TTC549 (cell line): ENCODE data around the gene MIEF1.

Experiments used
- FAIRE-seq: peaks from 2 replicates; lab custom pipeline; 2012; peaks lifted over from hg19 to GRCh38; lab: Jason Lieb, UNC

MIEF1 gene

DNA sequence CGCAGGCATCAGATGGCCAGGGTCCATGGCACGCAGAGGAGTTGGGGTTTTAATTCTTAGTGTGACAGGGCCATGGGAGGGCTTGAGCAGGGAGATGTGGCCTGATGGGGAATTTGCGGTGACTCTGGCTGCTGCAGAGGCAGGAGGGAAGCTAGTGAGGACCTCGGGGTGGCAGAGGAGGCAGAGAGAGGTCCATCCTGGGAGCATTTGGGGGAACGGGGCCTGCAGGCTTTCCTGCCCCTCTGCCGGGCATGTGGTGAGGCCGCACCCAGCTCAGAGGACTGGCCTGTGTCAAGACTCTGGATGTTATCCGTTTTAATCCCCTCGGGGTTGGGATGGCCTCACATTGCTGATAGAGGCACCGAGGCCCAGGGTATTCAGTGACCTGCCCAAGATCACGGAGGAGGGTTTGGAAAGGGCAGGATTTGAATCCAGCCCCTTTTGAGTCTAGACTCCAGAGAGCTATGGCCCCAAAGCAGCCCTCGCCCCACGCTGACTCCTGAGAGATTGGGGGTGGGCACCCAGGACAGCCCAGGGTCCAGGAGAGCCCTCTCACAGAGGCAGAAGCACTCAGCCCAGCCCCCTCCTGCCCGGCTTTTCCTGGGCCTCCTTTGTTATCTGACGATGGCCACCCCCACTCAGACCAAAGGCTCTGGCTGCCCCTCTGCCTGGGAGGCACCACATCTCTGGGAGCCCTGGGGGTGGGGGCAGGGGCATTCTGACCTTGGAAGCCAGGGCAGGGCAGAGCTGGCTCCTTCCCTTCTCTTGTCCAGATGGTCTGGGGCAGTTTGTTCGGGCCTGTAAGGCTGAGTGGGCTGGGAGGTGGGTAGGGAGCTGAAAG, 31.4 kb upstream of the MIEF1 start:
- FAIRE-seq, result no peak

DNA sequence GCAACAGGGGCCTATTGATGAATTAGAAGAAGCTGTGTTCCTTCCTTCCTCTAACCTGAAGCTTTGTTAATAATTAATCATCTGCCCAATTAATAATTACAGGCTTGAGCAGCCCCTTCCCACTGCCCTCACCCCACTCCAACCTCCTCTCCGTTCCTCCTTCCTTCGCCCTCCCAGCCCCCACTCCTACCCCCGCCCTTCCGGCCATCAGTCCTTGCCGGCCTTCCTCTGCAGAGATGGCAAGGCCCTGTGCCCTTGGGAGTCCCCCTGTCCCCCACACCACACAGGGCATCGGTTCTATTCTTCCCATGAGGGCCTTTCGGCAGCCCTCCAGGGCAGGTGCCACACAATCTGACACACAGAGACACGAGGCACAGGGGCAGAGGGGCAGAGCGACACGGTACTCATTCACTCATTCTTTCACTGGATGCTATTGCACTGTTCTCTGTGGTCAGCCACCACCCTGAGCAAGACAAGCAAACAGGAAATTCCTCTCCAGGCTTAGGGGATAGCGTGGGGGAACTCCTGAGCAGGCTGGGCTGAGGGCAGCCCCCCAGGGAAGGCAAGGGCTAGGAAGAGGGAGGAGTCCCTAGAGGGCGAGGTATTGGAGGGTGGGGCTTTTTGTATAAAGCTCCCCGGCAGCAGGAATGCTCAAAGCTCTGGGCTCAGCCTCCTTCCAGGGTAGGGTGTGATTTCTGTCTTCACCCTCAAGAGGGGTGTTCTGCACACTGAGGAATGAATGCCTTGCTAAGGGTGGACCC, 30.5 kb upstream of the MIEF1 start:
- no peak for FAIRE-seq

DNA sequence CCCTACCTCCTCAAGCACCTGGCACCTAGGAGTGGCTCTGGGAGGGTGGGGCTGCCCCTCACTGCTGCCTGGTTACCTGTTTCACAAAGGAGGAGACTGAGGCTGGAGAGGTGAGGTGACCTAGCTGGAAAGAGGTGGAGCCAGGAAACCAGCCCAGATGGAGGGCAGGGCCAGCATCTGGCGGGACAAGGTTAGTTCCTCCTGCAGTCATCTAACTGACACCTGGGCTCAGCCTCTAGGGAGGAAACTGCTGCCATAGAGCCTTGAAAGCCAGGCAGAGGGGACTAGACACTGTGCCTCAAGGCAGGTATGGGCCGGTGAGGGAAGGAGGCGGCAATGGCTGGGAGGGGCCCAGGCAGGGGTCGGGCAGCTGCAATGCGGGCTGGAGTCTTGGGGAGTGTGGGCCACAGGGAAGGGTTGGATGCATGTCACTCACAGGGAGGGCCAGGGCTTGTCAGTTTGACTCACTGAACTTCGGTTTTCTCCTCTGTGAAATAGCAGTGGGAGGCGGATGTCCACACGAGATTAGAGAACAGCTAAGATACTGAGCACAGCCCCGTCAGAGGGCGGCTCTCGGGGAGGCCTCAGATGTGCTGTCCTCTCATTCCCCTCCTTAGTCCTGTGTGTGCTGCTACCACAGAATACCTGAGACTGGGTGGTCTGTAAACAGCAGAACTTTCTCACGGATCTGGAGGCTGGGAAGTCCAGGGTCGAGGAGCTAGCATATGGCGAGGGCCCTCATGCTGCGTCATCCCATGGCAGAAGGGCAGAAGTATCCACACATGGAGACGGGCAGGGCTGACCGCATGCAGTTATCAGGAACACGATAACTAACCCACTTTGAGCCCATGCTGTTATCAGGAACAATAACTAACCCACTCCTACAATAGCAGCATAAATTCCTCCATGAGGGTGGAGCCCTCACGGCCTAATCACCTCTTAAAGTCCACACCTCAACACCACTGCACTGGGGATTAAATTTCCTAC, 29.2 kb upstream of the MIEF1 start:
- no peak for FAIRE-seq

DNA sequence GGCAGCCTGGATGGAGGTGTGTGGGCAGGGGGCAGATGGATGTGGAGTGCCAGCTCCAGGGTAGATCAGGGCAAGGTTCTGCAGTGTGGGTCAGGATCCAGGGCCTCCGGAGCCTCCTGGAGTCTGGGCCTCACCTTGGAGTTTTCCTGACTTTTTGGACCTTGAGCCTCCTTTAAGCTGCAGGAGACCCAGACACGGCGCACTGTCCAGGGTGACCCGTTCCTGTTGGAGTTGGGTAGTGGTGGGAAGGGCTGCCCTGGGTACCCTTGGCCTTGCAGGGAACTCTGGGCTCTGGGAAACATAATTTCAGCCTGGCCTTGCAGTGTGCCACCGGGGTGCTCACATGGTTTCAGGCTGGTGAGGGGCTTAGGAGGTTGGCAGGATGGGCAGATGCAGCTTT, 28.2 kb upstream of the MIEF1 start:
- no peak for FAIRE-seq

DNA sequence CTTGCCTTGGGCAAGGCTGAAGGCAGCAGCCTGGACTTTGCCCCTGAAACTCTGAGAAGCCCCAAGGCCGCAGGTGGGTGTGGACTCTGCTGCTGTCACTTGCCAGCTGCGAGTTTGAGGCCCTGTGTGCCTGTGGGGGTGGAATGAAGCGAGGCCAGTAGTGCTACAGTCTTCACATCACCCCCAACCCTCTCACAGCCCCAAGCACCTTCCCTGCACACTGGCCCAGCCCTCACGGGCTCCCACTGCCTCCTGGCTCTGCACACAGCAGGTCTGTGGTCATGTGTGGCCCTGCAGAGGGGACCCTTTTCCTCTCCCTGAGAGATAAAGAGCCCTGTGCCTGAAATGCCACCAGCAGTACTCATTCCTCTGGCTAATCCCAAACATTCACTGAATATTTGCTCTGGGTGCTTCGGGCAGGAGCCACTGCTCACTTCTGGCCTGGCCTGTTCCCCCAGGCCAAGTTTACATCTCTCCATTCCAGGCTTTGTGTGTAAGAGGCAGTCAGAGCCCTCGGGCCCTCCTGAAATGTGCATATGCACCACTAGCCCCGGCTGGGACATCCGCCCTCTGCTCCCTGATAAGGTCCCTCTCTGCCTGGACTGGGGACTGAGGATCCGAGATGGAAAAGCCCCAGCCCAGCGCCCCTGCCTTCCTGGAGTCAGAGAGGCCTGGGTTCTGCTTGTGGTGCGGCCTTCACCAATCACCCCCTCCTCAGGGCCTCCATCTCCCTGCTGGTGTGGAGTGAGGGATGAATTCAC, 27.6 kb upstream of the MIEF1 start:
- no peak for FAIRE-seq

DNA sequence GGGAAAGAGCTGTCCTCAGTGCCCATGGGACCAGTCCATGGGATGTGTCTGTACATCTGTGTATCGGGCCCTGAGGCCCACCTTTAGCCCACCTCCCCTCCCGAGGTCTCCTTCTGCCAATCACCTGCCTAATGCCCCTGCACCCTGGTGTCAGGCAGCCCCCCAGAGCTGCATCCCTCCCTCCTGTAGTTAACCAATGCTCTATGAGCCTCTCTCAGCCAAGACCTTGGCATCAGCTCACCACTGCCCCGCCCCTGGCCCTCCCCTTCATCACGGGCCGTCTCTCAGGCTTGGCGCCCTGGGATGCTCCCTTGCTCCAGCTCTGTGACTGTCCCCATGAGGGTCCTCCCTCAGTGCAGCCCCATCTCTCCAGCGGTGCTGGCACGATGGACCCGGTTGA, 26.8 kb upstream of the MIEF1 start:
- no peak for FAIRE-seq

DNA sequence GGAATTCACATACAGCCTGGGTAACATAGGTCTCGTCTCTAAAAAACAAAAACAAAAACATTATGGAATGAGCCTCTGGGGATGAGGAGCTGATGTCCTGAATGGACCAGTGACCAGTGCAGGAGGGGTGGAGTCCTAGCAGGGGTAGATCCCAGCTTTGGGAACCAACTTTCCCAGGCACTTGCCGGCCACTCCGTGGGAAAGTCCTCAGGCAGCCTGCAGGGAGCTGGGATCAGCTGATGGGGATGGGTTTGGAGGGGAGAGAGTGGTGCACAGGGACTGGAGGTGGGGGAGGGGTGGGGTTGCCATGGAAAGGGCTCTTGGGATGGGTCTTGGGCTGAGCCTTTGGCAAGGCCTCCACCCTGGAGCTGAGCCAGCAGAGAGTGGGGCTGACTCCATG, 26.2 kb upstream of the MIEF1 start:
- FAIRE-seq, result no peak

DNA sequence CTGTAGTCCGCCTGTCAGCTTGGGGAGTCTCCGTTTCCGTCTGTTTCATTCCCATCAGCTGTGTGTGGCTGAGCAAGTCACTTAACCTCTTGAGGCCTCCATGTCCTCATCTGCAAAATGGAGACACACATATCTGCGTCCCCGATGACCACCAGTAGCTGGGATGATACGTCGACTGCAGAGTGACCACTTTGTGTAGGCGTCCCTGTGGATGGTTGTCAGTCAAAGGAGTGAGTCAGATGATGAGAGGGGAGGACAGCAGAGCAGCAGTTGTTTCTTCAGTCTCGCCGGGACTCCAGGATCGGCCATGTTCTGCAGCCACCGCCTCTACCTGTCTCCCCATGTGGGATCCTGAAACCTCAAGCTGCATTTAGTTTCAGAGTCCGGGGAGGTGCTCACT, 25.4 kb upstream of the MIEF1 start:
- FAIRE-seq, result no peak

DNA sequence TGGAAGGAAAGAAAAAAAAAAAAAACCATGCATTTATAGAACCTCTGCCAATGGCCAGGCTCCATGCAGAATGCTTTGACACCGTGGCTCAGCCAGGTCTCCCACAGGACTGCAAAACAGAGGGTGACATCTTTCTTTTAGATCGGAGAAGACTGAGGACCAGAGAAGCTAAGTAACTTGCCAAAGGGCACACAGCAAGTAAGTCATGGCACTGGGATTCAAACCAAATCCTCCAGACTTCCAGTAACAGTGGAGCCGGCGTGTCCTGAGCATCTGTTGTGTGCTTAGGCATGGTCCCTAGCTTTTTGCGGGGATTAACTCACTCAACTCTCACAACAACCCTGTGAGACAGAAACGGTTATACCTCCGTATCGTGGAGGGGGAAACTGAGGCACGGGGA, 24.5 kb upstream of the MIEF1 start:
- no peak for FAIRE-seq

DNA sequence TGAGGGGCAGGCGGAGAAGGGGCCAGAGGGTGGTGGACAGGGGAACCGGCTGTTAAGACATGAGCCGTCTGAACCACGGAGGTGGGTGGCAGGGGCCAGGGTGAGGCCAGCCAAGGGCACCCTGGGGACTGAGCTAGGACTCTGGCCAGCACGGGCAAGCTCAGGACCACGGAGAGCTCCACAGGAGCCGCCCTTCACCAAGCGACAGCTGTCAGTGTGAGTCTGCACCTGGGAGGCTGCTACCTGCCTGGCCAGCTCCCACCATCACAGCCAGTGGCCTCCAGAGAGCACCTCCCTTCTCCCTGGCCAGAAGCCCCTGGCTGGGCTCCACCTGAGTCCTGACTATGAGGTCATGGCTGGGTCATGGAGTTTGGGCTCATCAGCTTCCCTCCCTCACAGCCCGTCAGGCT, 23.6 kb upstream of the MIEF1 start:
- FAIRE-seq, result no peak

DNA sequence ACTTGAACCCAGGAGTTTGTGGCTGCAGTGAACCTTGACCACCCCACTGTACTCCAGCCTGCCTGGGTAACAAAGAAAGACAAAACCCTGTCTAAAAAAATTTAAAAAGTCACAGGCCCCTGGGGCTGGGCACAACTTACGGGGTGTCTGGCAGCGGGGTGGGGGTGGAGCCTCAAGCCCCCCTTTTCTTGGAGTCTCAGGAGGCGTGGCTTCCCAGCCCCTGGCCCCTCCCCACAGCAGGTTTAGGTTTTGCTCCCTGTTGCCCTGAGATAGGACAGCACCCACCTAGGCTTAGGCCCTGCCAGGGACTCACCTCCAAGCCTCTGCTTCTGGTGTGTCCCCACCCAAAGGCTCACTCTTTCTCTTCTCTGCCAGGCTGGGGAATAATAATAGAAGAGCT, 22.8 kb upstream of the MIEF1 start:
- FAIRE-seq, result no peak

DNA sequence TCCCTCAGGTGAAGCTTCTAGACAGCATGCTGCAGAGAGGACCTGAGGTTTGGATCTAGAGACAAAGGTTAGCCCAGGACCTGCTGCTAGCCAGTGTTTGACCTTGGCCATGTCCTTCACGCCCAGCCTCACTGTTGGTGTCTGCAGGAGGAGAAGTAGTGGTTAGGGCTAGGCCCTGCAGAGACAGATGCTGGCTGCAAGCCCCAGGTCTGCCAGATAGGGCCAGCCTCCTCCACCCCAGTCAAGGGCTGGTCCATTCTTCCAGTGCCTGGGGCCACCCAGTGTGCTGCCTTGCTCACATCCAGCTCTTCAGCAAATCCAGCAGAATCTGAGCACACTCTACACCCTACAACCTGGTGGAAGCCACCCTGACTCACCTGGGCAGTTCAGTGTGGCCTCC, 21.5 kb upstream of the MIEF1 start:
- FAIRE-seq, result no peak

DNA sequence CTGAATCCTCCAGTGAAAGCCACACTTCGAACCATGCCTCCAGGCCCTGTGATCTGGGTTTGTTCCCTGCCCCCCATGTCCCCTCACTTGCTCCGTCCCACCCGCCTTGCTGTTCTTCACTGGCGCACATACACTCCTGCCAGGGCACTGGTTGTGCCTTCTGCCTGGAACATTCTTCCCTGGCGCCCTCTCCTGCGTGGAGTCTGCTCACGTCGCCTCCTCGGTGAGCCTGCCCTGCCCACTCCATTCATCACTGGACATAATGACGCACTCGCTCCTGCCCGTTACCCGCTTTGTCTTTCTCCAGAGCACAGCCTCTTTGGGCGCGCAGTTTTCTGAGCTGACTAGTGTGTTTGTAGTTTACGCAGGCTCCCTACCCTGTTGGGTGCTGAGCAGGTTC, 21.0 kb upstream of the MIEF1 start:
- no peak for FAIRE-seq

DNA sequence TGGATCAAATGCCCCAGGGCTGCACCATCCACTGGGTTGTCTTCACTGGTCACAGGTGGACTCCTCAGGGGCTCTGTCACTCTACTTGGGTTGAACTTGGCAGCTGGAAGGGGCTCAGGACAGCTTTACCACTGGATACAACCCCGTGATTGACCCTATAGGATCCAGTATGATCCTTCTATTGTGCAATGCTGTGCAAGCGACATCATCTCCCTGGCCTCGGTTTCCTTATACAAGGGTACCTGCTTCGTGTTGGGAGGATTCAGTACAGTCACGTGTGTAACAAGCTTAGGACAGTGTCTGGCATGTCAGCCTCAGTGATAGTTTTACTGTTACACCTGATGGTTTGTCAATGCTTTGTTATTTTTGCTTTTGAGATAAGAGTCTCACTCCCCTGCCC, 20.5 kb upstream of the MIEF1 start:
- FAIRE-seq, result no peak

DNA sequence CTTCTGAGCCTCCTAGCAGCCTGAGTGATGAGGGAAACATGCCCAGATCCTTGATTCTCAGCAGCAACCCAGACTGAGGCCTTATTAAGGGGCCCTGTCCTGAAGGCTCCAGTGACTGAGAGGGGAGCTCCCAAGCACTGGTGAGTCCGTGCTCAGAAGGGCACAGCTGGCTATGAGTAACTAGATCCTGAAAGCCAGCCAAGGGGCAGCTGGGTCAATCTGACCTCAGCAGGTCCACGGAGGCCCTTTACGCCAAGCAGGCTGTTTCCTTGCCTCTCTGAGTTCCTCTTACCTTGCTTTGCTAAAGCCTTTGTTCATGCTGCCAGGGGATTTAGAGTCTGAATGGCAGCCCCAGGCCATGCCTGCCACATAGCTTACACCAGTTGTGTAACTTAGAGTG, 19.3 kb upstream of the MIEF1 start:
- no peak for FAIRE-seq

DNA sequence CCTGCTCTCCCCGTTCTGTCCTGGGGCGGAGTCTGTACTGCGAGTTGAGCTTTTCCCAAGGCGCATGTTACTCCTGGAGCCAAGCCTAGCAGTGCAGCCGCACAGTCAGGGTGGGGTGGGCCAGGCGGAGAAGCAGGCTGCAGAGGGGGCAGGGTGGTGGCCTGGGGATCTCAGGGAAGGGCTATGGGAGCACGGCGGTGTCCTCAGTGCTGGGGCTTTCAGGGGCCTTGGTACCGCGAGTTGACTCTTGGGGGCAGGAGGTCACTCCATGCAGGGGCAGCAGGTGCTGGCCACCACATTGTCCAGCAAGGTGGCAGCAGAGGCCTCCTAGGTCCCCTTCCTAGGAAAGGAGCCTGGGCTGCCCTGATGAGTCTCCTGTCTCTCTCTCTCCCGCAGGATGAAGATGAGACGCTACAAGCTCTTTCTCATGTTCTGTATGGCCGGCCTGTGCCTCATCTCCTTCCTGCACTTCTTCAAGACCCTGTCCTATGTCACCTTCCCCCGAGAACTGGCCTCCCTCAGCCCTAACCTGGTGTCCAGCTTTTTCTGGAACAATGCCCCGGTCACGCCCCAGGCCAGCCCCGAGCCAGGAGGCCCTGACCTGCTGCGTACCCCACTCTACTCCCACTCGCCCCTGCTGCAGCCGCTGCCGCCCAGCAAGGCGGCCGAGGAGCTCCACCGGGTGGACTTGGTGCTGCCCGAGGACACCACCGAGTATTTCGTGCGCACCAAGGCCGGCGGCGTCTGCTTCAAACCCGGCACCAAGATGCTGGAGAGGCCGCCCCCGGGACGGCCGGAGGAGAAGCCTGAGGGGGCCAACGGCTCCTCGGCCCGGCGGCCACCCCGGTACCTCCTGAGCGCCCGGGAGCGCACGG, 14.9 kb upstream of the MIEF1 start:
- FAIRE-seq, result no peak

DNA sequence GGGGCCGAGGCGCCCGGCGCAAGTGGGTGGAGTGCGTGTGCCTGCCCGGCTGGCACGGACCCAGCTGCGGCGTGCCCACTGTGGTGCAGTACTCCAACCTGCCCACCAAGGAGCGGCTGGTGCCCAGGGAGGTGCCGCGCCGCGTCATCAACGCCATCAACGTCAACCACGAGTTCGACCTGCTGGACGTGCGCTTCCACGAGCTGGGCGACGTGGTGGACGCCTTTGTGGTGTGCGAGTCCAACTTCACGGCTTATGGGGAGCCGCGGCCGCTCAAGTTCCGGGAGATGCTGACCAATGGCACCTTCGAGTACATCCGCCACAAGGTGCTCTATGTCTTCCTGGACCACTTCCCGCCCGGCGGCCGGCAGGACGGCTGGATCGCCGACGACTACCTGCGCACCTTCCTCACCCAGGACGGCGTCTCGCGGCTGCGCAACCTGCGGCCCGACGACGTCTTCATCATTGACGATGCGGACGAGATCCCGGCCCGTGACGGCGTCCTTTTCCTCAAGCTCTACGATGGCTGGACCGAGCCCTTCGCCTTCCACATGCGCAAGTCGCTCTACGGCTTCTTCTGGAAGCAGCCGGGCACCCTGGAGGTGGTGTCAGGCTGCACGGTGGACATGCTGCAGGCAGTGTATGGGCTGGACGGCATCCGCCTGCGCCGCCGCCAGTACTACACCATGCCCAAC, 14.1 kb upstream of the MIEF1 start:
- FAIRE-seq, result no peak

DNA sequence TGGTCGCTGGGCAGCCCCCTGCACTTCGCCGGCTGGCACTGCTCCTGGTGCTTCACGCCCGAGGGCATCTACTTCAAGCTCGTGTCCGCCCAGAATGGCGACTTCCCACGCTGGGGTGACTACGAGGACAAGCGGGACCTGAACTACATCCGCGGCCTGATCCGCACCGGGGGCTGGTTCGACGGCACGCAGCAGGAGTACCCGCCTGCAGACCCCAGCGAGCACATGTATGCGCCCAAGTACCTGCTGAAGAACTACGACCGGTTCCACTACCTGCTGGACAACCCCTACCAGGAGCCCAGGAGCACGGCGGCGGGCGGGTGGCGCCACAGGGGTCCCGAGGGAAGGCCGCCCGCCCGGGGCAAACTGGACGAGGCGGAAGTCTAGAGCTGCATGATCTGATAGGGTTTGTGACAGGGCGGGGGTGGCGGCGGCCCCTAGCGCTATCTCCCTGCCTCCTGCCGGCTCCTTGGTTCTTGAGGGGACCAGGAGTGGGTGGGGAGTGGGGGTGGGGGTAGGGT, 13.5 kb upstream of the MIEF1 start:
- FAIRE-seq, result no peak

DNA sequence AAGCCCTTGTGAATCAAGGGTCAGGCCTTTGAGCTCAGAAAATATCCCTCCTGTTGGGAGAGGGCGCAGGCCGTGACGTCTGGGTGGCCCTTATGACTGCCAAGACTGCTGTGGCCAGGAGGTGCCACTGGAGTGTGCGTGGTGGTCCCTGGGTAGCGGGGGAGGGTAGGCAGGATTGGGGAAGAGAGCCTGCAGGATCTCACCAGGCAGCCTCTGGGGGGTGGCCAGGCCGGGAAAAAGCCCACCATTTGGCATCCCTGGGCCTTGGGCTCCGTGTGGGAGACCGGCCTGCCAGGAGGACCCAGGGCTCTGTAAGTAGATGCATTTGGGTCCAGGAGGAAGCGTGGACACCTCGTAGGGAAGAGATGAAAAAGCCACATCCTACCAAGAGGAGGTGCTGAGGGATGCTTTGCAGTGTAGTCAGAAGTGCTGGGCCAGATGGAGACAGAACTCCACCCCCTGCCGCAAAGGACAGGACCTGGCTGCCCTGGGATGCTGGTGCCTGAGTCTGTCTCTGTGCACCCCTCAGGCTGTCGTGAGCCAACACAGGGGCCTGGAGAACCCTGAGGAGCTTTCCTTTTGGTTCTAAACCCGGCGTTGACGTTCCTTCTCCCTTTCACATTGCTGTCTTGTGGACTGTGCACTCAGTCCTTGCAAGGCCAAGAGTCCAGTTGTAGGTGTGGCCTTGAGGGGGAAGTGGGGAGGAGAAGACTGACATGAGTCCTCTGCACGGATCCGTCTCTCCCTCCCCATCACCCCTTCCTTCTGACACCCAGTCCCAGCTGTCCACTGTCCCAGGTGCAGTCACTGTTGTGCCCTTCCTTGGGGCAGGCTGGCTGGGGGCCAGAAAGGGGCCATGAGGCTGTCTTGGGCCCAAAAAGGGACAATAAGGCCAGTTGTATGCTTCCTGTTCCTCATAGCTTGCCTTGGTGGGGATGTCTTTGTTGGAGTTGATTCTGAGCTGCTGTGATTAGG, 12.7 kb upstream of the MIEF1 start:
- no peak for FAIRE-seq
